Fibroblast of lung (primary cell): ENCODE data around the gene MYO1H. TPM values are rescaled to one million over a fixed set of nuclear protein-coding genes. Genes with fewer than 3 reads are reported as not detected.

ENCODE experiments used
- DNase-seq, 2 donors: peaks; one replicate each; pipeline versions ENCODE4 v3.0.0 to v3.0.0-alpha.2; 2010; ENCODE audit warnings: low read depth in 2 of 2
- H2AFZ ChIP-seq: 2 replicates; pipeline ENCODE4 v1.5.1; 2012; ENCODE audit warnings: low read length, control low read depth, inconsistent platforms
- H3K27ac ChIP-seq: 2 replicates; pipeline ENCODE4 v1.5.1; 2011; ENCODE audit warnings: low read length, control low read depth; ENCODE audit not compliant: insufficient read depth
- H3K27me3 ChIP-seq: 2 replicates; pipeline ENCODE4 v1.5.1; 2011; ENCODE audit warnings: mild to moderate bottlenecking, low read length; ENCODE audit not compliant: control insufficient read depth, insufficient read depth
- H3K36me3 ChIP-seq: 2 replicates; pipeline ENCODE4 v1.5.1; 2011; ENCODE audit warnings: low read length; ENCODE audit not compliant: control insufficient read depth, insufficient read depth
- H3K4me1 ChIP-seq: 2 replicates; pipeline ENCODE4 v1.5.1; 2011; ENCODE audit warnings: low read length; ENCODE audit not compliant: control insufficient read depth, insufficient read depth; ENCODE audit errors: extremely low read depth
- H3K4me2 ChIP-seq: 2 replicates; pipeline ENCODE4 v1.5.1; 2011; ENCODE audit warnings: low read length, control low read depth; ENCODE audit not compliant: insufficient read depth; ENCODE audit errors: extremely low read depth
- H3K4me3 ChIP-seq, 4 experiments: fragments of 200-600 bp in 1 of 4; sonication (generic) in 1 of 4; replicated peaks in 1 of 4; 2 replicates each; pipeline ENCODE4 v1.5.1; 2011 to 2016; ENCODE audit warnings: low read length in 4 of 4, low read depth in 3 of 4, mild to moderate bottlenecking in 3 of 4, control low read depth in 2 of 4, inconsistent platforms in 1 of 4, mixed read lengths in 1 of 4; ENCODE audit not compliant: insufficient read depth in 1 of 4; ENCODE audit errors: control extremely low read depth in 1 of 4
- H3K79me2 ChIP-seq: 2 replicates; pipeline ENCODE4 v1.5.1; 2012; ENCODE audit warnings: mild to moderate bottlenecking, low read length, inconsistent platforms; ENCODE audit not compliant: control insufficient read depth, insufficient read depth
- H3K9ac ChIP-seq: 2 replicates; pipeline ENCODE4 v1.5.1; 2011; ENCODE audit warnings: mild to moderate bottlenecking, low read length, control low read depth; ENCODE audit not compliant: insufficient read depth
- H3K9me3 ChIP-seq: 2 replicates; pipeline ENCODE4 v1.5.1; 2012; ENCODE audit warnings: low read depth, low read length; ENCODE audit not compliant: control insufficient read depth, insufficient read depth
- H4K20me1 ChIP-seq: 2 replicates; pipeline ENCODE4 v1.5.1; 2011; ENCODE audit warnings: low read length; ENCODE audit not compliant: control insufficient read depth, insufficient read depth; ENCODE audit errors: extremely low read depth
- EZH2 ChIP-seq: IDR thresholded peaks from 2 replicates; pipeline ENCODE4 v1.5.1; 2012; ENCODE audit warnings: low read length, control low read depth, mild to moderate bottlenecking; ENCODE audit errors: missing control alignments
- polyA plus RNA-seq, 2 donors: library from polyadenylated mRNA; depleted of rRNA in 1 of 2; stranded (reverse) in 1 of 2; unstranded in 1 of 2; fragments of >200 nt; gene quantifications; 2 replicates each; pipeline ENCODE4 v1.2.1, GENCODE V29; 2011 to 2012; ENCODE audit warnings: missing spikeins in 1 of 2
- total RNA-seq: library from RNA; depleted of rRNA; stranded (reverse); fragments of >200 nt; gene quantifications from 2 replicates; pipeline ENCODE4 v1.2.1, GENCODE V29; 2014
- TF ChIP-seq, protein P1 (sequence below), 2 donors: IDR thresholded peaks in 1 of 2; conservative IDR thresholded peaks in 1 of 2; 1 replicate in 1 of 2; 2 replicates in 1 of 2; pipeline ENCODE4 v1.5.1; 2011 to 2012; ENCODE audit warnings: low read length in 2 of 2, control low read depth in 1 of 2, inconsistent platforms in 1 of 2, low read depth in 1 of 2, mild to moderate bottlenecking in 1 of 2

The MYO1H gene
- total and polyA plus RNA-seq, 2 donors (not counting 1 experiment from before 2014, with no cell fraction given) = 0.07 TPM; not detected in 1

DNA sequence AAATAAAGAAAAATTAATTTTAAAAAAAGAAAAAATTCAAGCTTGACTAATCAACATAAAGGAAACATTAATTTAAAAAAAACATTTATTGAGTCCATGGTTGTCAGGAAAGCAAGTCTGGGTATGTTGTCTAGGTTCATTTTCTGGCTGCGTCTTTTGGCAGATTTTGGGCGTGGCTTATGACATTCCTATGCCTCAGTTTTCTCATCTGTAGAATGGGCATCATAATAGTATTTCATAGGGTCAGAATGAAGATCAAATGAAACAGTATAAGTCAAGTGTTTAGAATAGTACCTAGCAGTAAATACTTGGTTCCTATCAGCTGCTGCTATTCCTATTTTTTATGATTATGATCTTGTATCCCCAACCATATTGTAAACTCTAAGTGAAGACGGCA, 40.5 kb downstream of the MYO1H start:
- Histone ChIP-seq H3K27me3 (no peaks in the 10 kb centered on the region), H3K79me2 (no peaks in the 10 kb centered on the region), H3K36me3 (no peaks in the 10 kb centered on the region), H3K4me3 (no peak overlapping the region), H2AFZ (no peak overlapping the region), H4K20me1 (no peaks in the 10 kb centered on the region), H3K4me2 (no peak overlapping the region), H3K9me3 (no peaks in the 10 kb centered on the region), H3K27ac (no peak overlapping the region), H3K4me1 (no peaks in the 10 kb centered on the region), H3K9ac (no peak overlapping the region)
- no peak for DNase-seq
- no peak for TF ChIP-seq EZH2
- TF ChIP-seq, protein P1, sequence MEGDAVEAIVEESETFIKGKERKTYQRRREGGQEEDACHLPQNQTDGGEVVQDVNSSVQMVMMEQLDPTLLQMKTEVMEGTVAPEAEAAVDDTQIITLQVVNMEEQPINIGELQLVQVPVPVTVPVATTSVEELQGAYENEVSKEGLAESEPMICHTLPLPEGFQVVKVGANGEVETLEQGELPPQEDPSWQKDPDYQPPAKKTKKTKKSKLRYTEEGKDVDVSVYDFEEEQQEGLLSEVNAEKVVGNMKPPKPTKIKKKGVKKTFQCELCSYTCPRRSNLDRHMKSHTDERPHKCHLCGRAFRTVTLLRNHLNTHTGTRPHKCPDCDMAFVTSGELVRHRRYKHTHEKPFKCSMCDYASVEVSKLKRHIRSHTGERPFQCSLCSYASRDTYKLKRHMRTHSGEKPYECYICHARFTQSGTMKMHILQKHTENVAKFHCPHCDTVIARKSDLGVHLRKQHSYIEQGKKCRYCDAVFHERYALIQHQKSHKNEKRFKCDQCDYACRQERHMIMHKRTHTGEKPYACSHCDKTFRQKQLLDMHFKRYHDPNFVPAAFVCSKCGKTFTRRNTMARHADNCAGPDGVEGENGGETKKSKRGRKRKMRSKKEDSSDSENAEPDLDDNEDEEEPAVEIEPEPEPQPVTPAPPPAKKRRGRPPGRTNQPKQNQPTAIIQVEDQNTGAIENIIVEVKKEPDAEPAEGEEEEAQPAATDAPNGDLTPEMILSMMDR (conservative IDR thresholded peaks at IDR 0.05 in 1 of 2, IDR thresholded peaks at IDR 0.05 in 1 of 2; ENCODE audit: low read depth in 1 of 2, low read length in 2 of 2) = no peak

- Histone ChIP-seq H3K4me3 (no peak overlapping the region), H3K27ac (no peak overlapping the region), H3K27me3 (no peaks in the 10 kb centered on the region), H3K79me2 (no peaks in the 10 kb centered on the region), H3K4me1 (no peaks in the 10 kb centered on the region), H3K9ac (no peak overlapping the region), H3K4me2 (no peak overlapping the region), H3K9me3 (no peaks in the 10 kb centered on the region), H2AFZ (no peak overlapping the region), H4K20me1 (no peaks in the 10 kb centered on the region), H3K36me3 (no peaks in the 10 kb centered on the region)
- TF ChIP-seq EZH2 = no peak
- TF ChIP-seq, protein P1 (conservative IDR thresholded peaks at IDR 0.05 in 1 of 2, IDR thresholded peaks at IDR 0.05 in 1 of 2; ENCODE audit: low read depth in 1 of 2, low read length in 2 of 2) = no peak
- no peak for DNase-seq
These were observed 41.4 kb downstream of the MYO1H start for GRCh38 chr12:109389146-109389545.

GRCh38 chr12:109393437-109394345, 46.0 kb downstream of the MYO1H start:
- Histone ChIP-seq H3K27me3 (no peaks in the 10 kb centered on the region), H3K4me1 (no peaks in the 10 kb centered on the region), H3K9me3 (no peaks in the 10 kb centered on the region), H3K9ac (no peak overlapping the region), H4K20me1 (no peaks in the 10 kb centered on the region), H3K36me3 (no peaks in the 10 kb centered on the region), H2AFZ (no peak overlapping the region), H3K79me2 (no peaks in the 10 kb centered on the region), H3K4me2 (no peak overlapping the region), H3K27ac (no peak overlapping the region), H3K4me3 (no peak overlapping the region)
- peak; percentile 34 to 65 for DNase-seq
- TF ChIP-seq, protein P1 (conservative IDR thresholded peaks at IDR 0.05 in 1 of 2, IDR thresholded peaks at IDR 0.05 in 1 of 2; ENCODE audit: low read depth in 1 of 2, low read length in 2 of 2) = peak; percentile 96 to 100
- TF ChIP-seq EZH2 = no peak
